ENCODE results near the gene NDUFA5. TPM values are rescaled to one million over a fixed set of nuclear protein-coding genes. Genes with fewer than 3 reads are reported as not detected.
"Not testable (repeated sequence)": the region's sequence is repeated elsewhere in the genome, so short reads cannot be mapped to it uniquely, and the experiment has no call there.

The NDUFA5 gene
- polyA plus RNA-seq, 1 donor (not counting 4 experiments of a cell fraction or from before 2014, with no cell fraction given): 36.9 TPM

DNA sequence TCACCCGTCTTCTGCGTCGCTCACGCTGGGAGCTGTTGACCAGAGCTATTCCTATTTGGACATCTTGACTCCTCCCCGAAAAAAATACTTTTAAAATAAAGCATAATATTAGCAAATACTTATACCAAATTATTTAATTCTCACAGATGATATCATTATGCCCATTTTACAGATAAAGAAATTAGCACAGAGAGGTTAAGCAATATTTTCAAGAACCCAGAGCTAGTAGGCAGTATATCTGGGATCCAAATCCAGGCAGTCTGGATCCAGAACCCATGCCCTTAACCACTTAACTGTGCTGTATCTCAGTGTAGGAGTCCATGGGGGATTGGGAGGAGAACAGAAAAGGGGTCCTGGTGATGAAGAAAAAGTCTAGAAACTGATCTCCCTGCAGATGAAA lies 29.4 kb downstream of the NDUFA5 start:
- Histone ChIP-seq H3K9me3 (ENCODE audit: control insufficient read depth, low read depth, low read length) (no peaks in the 10 kb centered on the region), H3K4me1 (ENCODE audit: control insufficient read depth, extremely low read depth, insufficient read depth, low read length) (no peaks in the 10 kb centered on the region), H4K20me1 (ENCODE audit: control insufficient read depth, extremely low read depth, insufficient read depth, low read length) (no peaks in the 10 kb centered on the region), H3K4me2 (ENCODE audit: control insufficient read depth, extremely low read depth, insufficient read depth, low read depth, low read length) (no peak overlapping the region), H2AFZ (ENCODE audit: control insufficient read depth, low read length) (no peak overlapping the region), H3K9me1 (ENCODE audit: control insufficient read depth, extremely low read depth, insufficient read depth, low read length) (no peaks in the 10 kb centered on the region), H3K27ac (ENCODE audit: control insufficient read depth, insufficient read depth, low read length) (no peak overlapping the region), H3K9ac (ENCODE audit: control insufficient read depth, extremely low read depth, insufficient read depth, low read length) (no peak overlapping the region), H3K79me2 (ENCODE audit: control insufficient read depth, insufficient read depth, low read length) (no peaks in the 10 kb centered on the region), H3K36me3 (ENCODE audit: control insufficient read depth in 2 of 2, extremely low read depth in 1 of 2, insufficient read depth in 2 of 2, low read length in 2 of 2) (no peaks in the 10 kb centered on the region), H3K4me3 (ENCODE audit: control insufficient read depth in 2 of 3, extremely low read depth in 1 of 3, insufficient read depth in 2 of 3, low read depth in 1 of 3, low read length in 3 of 3) (no peak overlapping the region), H3K27me3 (ENCODE audit: control insufficient read depth, extremely low read depth, insufficient read depth, low read length) (peaks cover 11% of the 10 kb centered on the region)
- no peak for DNase-seq (ENCODE audit: low read depth, low spot score)
- dilution Hi-C loops (cut with MboI; ENCODE audit: extremely low pct_ligation_motif_present, low sequenced_read_pairs): no loop called here
- no peak for FAIRE-seq
- TF ChIP-seq CTCF (optimal IDR thresholded peaks at IDR 0.05 in 1 of 3, IDR thresholded peaks at IDR 0.05 in 1 of 3, conservative IDR thresholded peaks at IDR 0.05 in 1 of 3; ENCODE audit: extremely low read depth in 1 of 3, insufficient read depth in 2 of 3, low read length in 3 of 3): no peak
- no peak for TF ChIP-seq EZH2 (IDR thresholded peaks at IDR 0.05; ENCODE audit: low read length)

DNA sequence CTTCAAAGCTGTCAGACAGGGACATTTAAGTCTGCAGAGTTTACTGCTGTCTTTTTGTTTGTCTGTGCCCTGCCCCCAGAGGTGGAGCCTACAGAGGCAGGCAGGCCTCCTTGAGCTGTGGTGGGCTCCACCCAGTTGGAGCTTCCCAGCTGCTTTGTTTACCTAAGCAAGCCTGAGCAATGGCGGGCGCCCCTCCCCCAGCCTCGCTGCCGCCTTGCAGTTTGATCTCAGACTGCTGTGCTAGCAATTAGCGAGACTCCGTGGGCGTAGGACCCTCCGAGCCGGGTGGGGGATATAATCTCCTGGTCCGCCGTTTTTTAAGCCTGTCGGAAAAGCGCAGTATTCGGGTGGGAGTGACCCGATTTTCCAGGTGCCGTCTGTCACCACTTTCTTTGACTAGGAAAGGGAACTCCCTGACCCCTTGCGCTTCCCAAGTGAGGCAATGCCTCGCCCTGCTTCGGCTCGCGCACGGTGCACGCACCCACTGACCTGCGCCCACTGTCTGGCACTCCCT lies 29.8 kb downstream of the NDUFA5 start:
- H3K4me3 ChIP-seq (ENCODE audit: control insufficient read depth in 2 of 3, extremely low read depth in 1 of 3, insufficient read depth in 2 of 3, low read depth in 1 of 3, low read length in 3 of 3); dilution Hi-C loops (cut with MboI; ENCODE audit: extremely low pct_ligation_motif_present, low sequenced_read_pairs); H3K4me1 ChIP-seq (ENCODE audit: control insufficient read depth, extremely low read depth, insufficient read depth, low read length); H3K27me3 ChIP-seq (ENCODE audit: control insufficient read depth, extremely low read depth, insufficient read depth, low read length); H4K20me1 ChIP-seq (ENCODE audit: control insufficient read depth, extremely low read depth, insufficient read depth, low read length); H3K9me1 ChIP-seq (ENCODE audit: control insufficient read depth, extremely low read depth, insufficient read depth, low read length); DNase-seq (ENCODE audit: low read depth, low spot score); H3K27ac ChIP-seq (ENCODE audit: control insufficient read depth, insufficient read depth, low read length); H2AFZ ChIP-seq (ENCODE audit: control insufficient read depth, low read length); FAIRE-seq; H3K4me2 ChIP-seq (ENCODE audit: control insufficient read depth, extremely low read depth, insufficient read depth, low read depth, low read length); H3K36me3 ChIP-seq (ENCODE audit: control insufficient read depth in 2 of 2, extremely low read depth in 1 of 2, insufficient read depth in 2 of 2, low read length in 2 of 2); H3K79me2 ChIP-seq (ENCODE audit: control insufficient read depth, insufficient read depth, low read length); H3K9ac ChIP-seq (ENCODE audit: control insufficient read depth, extremely low read depth, insufficient read depth, low read length); H3K9me3 ChIP-seq (ENCODE audit: control insufficient read depth, low read depth, low read length): not testable (repeated sequence)

DNA sequence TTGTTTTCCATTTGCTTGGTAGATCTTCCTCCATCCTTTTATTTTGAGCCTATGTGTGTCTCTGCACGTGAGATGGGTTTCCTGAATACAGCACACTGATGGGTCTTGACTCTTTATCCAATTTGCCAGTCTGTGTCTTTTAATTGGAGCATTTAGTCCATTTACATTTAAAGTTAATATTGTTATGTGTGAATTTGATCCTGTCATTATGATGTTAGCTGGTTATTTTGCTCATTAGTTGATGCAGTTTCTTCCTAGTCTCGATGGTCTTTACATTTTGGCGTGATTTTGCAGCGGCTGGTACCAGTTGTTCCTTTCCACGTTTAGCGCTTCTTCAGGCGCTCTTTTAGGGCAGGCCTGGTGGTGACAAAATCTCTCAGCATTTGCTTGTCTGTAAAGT lies 31.1 kb downstream of the NDUFA5 start:
- dilution Hi-C loops (cut with MboI; ENCODE audit: extremely low pct_ligation_motif_present, low sequenced_read_pairs); H3K27me3 ChIP-seq (ENCODE audit: control insufficient read depth, extremely low read depth, insufficient read depth, low read length); H3K4me2 ChIP-seq (ENCODE audit: control insufficient read depth, extremely low read depth, insufficient read depth, low read depth, low read length); H3K36me3 ChIP-seq (ENCODE audit: control insufficient read depth in 2 of 2, extremely low read depth in 1 of 2, insufficient read depth in 2 of 2, low read length in 2 of 2); H3K4me1 ChIP-seq (ENCODE audit: control insufficient read depth, extremely low read depth, insufficient read depth, low read length); H3K9me1 ChIP-seq (ENCODE audit: control insufficient read depth, extremely low read depth, insufficient read depth, low read length); H4K20me1 ChIP-seq (ENCODE audit: control insufficient read depth, extremely low read depth, insufficient read depth, low read length); H3K9me3 ChIP-seq (ENCODE audit: control insufficient read depth, low read depth, low read length); H2AFZ ChIP-seq (ENCODE audit: control insufficient read depth, low read length); FAIRE-seq; DNase-seq (ENCODE audit: low read depth, low spot score); H3K9ac ChIP-seq (ENCODE audit: control insufficient read depth, extremely low read depth, insufficient read depth, low read length); H3K79me2 ChIP-seq (ENCODE audit: control insufficient read depth, insufficient read depth, low read length); H3K27ac ChIP-seq (ENCODE audit: control insufficient read depth, insufficient read depth, low read length); H3K4me3 ChIP-seq (ENCODE audit: control insufficient read depth in 2 of 3, extremely low read depth in 1 of 3, insufficient read depth in 2 of 3, low read depth in 1 of 3, low read length in 3 of 3): not testable (repeated sequence)
